Renal pelvis (tissue), 4 donors: Measurements from ENCODE around the gene MEIS2. TPM values are rescaled to one million over a fixed set of nuclear protein-coding genes. Genes with fewer than 3 reads are reported as not detected.

Experiments used
- DNase-seq: peaks from one replicate; pipeline ENCODE4 v3.0.0-alpha.2; 2013
- polyA plus RNA-seq, 3 donors: library from polyadenylated mRNA; unstranded; fragments of 120-200 nt; gene quantifications; one replicate each; pipeline ENCODE4 v1.2.1, GENCODE V29; 2013; ENCODE audit not compliant: insufficient read length in 3 of 3

The MEIS2 gene
- polyA plus RNA-seq, 3 donors, result 114 to 142 (median 138) TPM

DNA sequence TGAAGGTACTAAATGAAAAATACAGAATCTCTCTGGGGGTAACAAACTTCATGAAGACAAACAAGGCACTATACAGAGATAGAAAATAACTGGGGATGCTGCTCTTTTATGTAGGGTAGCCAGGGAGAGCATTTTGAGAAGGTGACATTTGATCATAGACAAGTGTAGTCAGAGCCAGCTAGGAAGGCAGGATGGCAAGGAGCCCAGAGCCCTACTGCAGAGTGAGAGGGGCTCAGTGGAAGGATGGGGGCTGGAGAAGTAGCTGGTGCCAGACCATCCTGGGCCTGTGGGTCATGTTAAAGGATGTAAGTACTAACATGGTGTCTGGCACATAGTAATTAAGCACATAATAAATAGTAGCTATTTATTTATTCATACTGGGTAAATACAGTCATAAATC is 133.6 kb downstream of the MEIS2 start:
- no peak for DNase-seq

GRCh38 chr15:36965570-36966342 is 134.6 kb downstream of the MEIS2 start:
- no peak for DNase-seq

- no peak for DNase-seq
Measured at GRCh38 chr15:36964626-36965025, 135.7 kb downstream of the MEIS2 start.

- no peak for DNase-seq
Measured at GRCh38 chr15:36961956-36962355, 138.4 kb downstream of the MEIS2 start.

DNA sequence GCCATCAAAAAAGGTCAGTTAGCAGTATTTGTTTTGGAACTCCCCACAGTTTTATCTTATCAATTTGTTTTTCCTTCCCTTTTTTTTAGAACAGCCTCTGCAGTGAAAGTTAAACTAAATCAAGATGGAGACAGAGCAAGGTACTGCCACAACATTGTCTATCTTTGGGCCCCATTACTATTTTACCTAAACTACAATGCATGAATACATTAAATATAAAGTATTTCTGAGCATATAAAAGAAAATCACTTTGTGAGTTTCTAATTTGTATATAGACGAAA is 139.5 kb downstream of the MEIS2 start:
- no peak for DNase-seq

GRCh38 chr15:36960179-36960946 is 140.0 kb downstream of the MEIS2 start:
- DNase-seq, result no peak

GRCh38 chr15:36959746-36960145 is 140.6 kb downstream of the MEIS2 start:
- DNase-seq, result no peak

- DNase-seq, result no peak
Measured at GRCh38 chr15:36958606-36959005, 141.7 kb downstream of the MEIS2 start.

- DNase-seq, result no peak
Measured at GRCh38 chr15:36954486-36954885, 145.9 kb downstream of the MEIS2 start.

GRCh38 chr15:36953346-36953745 is 147.0 kb downstream of the MEIS2 start:
- no peak for DNase-seq

DNA sequence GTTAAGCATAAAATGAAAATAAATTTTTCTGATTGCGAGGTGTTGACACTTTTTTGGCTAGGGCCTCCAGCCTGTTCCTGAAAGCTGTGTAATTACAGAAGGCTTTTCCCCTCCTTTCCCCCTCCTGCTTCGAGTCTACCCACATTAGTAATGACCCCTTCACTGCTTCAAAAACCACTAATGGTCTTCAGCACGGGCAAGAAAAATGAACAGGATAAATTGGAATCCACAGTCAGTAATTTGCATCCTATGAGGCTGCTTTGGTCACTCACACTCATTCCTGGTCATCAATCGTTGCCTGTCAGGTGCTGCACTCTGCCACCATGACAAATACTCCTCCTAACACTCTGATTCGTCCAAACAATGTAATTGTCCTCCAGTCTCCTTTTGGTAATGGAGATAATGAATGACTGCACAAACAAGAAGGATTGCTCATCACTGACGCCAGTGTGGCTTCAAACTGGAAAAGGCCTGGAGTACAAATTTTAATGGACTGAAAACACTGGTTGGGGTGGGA is 148.6 kb downstream of the MEIS2 start:
- no peak for DNase-seq

- no peak for DNase-seq
Measured at GRCh38 chr15:36950371-36950770, 150.0 kb downstream of the MEIS2 start.

- no peak for DNase-seq
Measured at GRCh38 chr15:36948982-36949381, 151.4 kb downstream of the MEIS2 start.

- DNase-seq, result no peak
Measured at GRCh38 chr15:36947035-36947719, 153.2 kb downstream of the MEIS2 start.

DNA sequence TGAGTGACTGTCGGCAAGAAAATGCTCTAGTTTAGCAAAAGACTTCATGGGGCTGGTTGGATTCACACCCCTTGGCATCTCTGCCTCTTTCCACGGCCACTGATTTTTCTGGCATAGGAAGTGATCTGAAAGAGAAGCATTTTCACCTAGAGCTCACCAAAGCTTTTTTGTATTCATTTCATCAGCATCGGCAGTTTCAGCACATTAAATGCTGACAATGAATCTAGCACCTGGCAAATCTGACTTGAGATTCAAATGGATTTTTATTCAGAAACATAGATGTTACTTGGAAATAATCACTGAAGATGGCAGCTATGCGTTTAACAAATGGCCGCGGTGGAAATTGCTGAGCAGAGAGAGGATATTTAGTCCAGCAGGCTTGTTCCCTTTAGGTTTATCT is 155.9 kb downstream of the MEIS2 start:
- DNase-seq, result no peak

DNA sequence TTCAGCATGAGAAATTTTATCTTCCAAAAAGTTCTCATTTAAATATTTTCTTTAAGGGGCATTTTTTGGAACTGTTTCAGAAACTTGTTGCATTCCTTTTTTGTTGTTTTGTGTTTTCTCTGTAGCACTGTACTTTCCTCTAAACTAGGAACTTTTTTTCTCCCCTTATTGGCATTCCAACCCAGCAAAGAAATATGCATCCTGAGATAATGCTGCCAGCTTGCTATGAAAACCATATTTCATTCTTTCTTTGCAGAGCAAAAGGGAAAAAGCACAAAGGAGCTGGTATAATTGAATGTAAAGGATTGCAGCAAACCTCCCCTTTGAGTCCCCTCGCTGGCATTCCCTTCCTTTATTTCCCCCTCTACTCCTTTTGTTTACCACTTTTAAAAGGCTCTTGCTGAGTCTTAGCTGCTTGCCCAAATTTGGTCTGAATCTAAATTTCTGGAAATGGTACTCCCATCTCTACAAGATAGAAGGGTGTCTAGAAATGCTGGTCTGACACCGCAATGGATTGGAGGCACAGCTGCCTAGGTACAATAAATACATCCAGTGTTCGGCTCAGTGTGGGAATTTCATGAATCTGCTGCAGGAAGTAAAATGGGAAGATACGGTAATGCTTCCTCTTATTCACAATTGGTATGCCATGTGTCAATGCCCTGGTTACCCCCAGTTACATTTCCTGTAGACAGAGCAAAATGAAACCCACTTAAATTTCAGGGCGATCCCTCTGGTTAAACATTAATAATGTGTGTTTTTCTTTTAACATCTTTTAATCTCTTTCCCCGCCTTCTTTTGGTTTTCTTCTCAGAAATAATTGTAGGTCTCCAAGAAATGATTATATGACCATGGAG is 156.6 kb downstream of the MEIS2 start:
- no peak for DNase-seq

- DNase-seq, result no peak
Measured at GRCh38 chr15:36942248-36942827, 158.0 kb downstream of the MEIS2 start.

DNA sequence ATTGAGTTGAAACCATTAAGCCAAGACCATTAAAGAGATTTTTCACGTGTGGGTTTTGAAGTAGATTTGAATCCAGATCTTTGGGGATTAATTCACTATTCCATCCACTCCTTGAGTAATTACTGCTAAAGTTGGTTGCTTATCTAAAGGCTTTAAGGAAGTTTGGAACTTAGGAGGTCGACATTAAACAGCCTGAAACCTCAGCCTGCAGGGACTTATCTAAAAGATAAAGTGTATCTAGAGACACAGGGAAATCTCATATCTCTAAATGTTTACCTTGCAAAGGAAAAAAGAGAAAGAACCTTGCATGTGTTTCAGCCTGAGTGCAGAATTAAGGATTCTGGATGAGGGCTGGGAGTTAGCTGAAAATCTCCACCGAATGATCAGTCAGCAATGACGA is 158.6 kb downstream of the MEIS2 start:
- no peak for DNase-seq

DNA sequence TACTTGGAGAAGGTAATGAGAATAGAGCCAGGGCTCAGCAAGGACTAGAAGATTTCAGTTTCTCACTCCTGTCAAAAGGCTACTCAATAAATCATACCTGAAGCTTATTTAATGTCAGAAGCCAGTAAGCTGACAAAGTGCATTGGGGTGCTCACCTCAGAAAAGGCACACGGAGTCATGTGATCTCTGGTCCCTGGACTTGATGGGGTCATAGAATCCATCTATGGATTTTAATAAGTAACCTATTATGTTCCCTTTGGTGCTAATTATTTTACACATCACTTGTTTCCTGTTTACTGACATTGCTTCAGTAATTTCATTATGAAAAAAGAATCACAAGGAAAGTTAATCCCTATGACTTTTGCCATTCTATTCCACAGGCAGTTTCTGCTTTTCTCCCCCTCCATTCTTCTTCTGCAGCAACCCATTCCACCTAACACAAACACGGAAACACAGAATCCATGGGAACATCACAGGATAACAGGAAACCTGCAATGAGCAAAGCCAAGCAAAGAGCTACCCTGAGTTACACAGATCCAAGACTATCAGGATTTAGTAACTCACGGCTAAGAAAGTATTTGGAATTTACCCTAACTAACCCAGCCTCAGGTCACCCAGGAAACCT is 159.6 kb downstream of the MEIS2 start:
- DNase-seq, result peak; percentile 15

DNA sequence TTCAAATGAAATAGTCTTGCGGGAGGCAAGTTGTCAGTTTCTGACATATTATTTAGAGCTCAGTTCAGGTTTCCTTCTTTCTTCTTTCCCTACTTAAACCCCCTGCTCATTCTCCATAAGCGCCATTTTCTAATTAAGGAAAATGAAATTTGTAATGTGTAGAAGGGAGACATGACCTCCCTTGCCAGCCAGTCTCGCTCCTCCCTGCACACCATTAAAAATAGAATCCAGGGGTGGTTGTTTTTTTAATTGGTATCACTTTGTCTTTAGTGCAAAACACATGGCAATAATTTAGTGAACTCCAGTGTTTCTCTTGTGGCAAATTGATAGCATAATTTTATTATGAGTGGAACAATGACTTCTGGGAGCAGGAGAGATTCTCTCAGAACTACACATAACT is 160.1 kb downstream of the MEIS2 start:
- no peak for DNase-seq

GRCh38 chr15:36938764-36939163 is 161.6 kb downstream of the MEIS2 start:
- DNase-seq, result no peak
